MM.1S (cell line): Measurements from ENCODE around the gene GOLGA5.

ENCODE experiments used
- CTCF ChIP-seq: fragments of 300-600 bp; sonication (generic); IDR thresholded peaks from 2 replicates; pipeline ENCODE4 v1.5.1; 2016; ENCODE audit warnings: antibody characterized with exemption, low read length, mixed read lengths
- EZH2 ChIP-seq: fragments of 300-600 bp; sonication (generic); optimal IDR thresholded peaks from 2 replicates; pipeline ENCODE3; 2017; ENCODE audit warnings: low read depth, mild to moderate bottlenecking, antibody characterized with exemption, low read length, mixed read lengths

- no peak for TF ChIP-seq CTCF
- TF ChIP-seq EZH2 = no peak
These were observed 53.2 kb downstream of the GOLGA5 start for GRCh38 chr14:92847278-92847677.
